Measurements from ENCODE around the gene BCAS3. TPM values are rescaled to one million over a fixed set of nuclear protein-coding genes. Genes with fewer than 3 reads are reported as not detected.

Gene BCAS3
- polyA plus RNA-seq, 3 donors: 10.3 to 19.1 (median 14.7) TPM

DNA sequence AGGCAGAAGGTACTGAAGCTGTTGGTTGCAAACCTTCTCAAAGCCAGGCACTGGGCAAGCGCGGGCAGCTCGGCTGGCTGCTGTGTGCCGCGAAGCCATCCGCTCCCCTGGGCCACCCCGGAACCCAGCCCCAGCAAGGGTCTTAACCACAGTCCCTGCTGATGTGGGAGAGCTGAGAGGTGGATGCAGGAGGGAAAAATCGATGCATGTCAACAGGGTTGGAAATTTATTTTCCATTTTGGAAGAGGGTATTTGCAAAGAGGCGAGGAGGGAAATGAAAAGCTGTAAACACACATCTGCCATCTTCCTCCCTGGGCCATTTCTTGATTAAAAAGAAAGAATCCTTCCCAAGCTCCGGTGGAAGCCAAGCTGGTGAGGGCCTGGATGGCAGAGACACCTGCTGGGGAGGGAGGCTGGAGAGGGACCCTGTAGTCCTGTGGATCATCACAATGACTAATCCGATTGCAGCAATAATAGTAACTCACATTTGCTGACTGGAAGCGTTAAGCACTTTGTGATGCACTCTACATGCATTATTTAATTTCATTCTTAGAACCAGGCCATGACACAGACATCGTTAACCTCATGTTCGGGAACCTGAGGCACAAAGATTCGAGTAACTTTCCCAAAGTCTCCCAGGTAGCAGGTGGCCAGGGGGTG lies 708.1 kb downstream of the BCAS3 start:
- H3K4me1 ChIP-seq (ENCODE audit: control insufficient read depth in 1 of 2, insufficient read depth in 2 of 2, low read length in 2 of 2): no peaks in the 10 kb centered on the region
- Mint-ChIP-seq H3K27ac (peak overlapping the region in 1 of 7 donors; percentile 57), H3K36me3 (peaks cover 0 to 3% of the 10 kb centered on the region in 2 donors), H3K4me3 (no peak overlapping the region), H3K4me1 (peaks cover 3% of the 10 kb centered on the region), H3K9me3 (peaks cover 0 to 3% (median 0%) of the 10 kb centered on the region in 7 donors), H3K27me3 (ENCODE audit: low read depth in 3 of 3) (peaks cover 7 to 12% (median 8%) of the 10 kb centered on the region in 3 donors)
- TF ChIP-seq, protein P1, sequence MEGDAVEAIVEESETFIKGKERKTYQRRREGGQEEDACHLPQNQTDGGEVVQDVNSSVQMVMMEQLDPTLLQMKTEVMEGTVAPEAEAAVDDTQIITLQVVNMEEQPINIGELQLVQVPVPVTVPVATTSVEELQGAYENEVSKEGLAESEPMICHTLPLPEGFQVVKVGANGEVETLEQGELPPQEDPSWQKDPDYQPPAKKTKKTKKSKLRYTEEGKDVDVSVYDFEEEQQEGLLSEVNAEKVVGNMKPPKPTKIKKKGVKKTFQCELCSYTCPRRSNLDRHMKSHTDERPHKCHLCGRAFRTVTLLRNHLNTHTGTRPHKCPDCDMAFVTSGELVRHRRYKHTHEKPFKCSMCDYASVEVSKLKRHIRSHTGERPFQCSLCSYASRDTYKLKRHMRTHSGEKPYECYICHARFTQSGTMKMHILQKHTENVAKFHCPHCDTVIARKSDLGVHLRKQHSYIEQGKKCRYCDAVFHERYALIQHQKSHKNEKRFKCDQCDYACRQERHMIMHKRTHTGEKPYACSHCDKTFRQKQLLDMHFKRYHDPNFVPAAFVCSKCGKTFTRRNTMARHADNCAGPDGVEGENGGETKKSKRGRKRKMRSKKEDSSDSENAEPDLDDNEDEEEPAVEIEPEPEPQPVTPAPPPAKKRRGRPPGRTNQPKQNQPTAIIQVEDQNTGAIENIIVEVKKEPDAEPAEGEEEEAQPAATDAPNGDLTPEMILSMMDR (IDR thresholded peaks at IDR 0.05): no peak
- 95% methylated on average over 13 of the region's 15 CpGs for WGBS (ENCODE audit: insufficient coverage)
- no peak for DNase-seq
- H3K27me3 ChIP-seq (ENCODE audit: control insufficient read depth in 2 of 2, insufficient read depth in 2 of 2, low read length in 2 of 2): no peaks in the 10 kb centered on the region
- no peaks in the 10 kb centered on the region for H3K79me2 ChIP-seq (ENCODE audit: insufficient read depth, low read length)
- H3K36me3 ChIP-seq (replicated peaks in 1 of 2; ENCODE audit: control insufficient read depth in 1 of 2, insufficient read depth in 2 of 2, low read length in 2 of 2): no peaks in the 10 kb centered on the region
- H3K9ac ChIP-seq (ENCODE audit: insufficient read depth, low read length, poor library complexity, severe bottlenecking): no peak overlapping the region
- no peak overlapping the region for H3K4me2 ChIP-seq (replicated peaks; ENCODE audit: extremely low read depth, low read length, poor library complexity, severe bottlenecking)
- H3K9me3 ChIP-seq (replicated peaks in 1 of 2; ENCODE audit: control insufficient read depth in 1 of 2, insufficient read depth in 1 of 2, low read length in 2 of 2): no peaks in the 10 kb centered on the region
- no peak overlapping the region for H2AFZ ChIP-seq (ENCODE audit: insufficient read depth, low read depth, low read length, poor library complexity, severe bottlenecking)
- intact Hi-C loops (cut with micrococcal nuclease): no loop called here
- H4K20me1 ChIP-seq (ENCODE audit: insufficient read depth, low read length): no peaks in the 10 kb centered on the region
- H3K4me3 ChIP-seq (replicated peaks in 1 of 3; ENCODE audit: low read depth in 2 of 3, low read length in 3 of 3): no peak overlapping the region
- H3K27ac ChIP-seq (ENCODE audit: low read depth in 1 of 2, low read length in 2 of 2): no peak overlapping the region

DNA sequence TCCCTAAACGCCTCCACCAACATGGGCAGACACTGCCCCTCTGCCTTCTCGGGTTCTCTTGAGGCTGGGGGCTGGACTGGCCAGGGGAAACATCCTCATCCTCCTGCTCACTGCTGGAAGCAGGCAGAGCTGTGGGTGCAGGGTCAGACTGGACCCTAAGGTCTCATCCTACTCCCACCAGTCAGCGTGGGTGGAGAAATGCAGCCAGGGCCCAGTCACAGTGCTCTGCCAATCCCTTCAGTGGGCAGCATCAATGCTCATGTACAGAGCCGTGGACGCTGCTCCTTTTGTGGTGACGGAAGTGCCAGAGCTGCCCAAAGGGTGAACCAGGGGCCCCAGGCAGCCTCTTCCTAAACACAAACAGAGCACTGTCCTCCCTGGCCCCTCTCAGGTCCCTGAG lies 708.6 kb downstream of the BCAS3 start:
- H3K27me3 Mint-ChIP-seq (ENCODE audit: low read depth in 3 of 3): peaks cover 7 to 18% (median 8%) of the 10 kb centered on the region in 3 donors
- Histone ChIP-seq H2AFZ (ENCODE audit: insufficient read depth, low read depth, low read length, poor library complexity, severe bottlenecking) (no peak overlapping the region), H3K79me2 (ENCODE audit: insufficient read depth, low read length) (no peaks in the 10 kb centered on the region), H4K20me1 (ENCODE audit: insufficient read depth, low read length) (no peaks in the 10 kb centered on the region), H3K27ac (ENCODE audit: low read depth in 1 of 2, low read length in 2 of 2) (no peak overlapping the region), H3K4me1 (ENCODE audit: control insufficient read depth in 1 of 2, insufficient read depth in 2 of 2, low read length in 2 of 2) (no peaks in the 10 kb centered on the region), H3K4me3 (replicated peaks in 1 of 3; ENCODE audit: low read depth in 2 of 3, low read length in 3 of 3) (no peak overlapping the region), H3K9me3 (replicated peaks in 1 of 2; ENCODE audit: control insufficient read depth in 1 of 2, insufficient read depth in 1 of 2, low read length in 2 of 2) (no peaks in the 10 kb centered on the region), H3K27me3 (ENCODE audit: control insufficient read depth in 2 of 2, insufficient read depth in 2 of 2, low read length in 2 of 2) (no peaks in the 10 kb centered on the region), H3K9ac (ENCODE audit: insufficient read depth, low read length, poor library complexity, severe bottlenecking) (no peak overlapping the region), H3K36me3 (replicated peaks in 1 of 2; ENCODE audit: control insufficient read depth in 1 of 2, insufficient read depth in 2 of 2, low read length in 2 of 2) (no peaks in the 10 kb centered on the region), H3K4me2 (replicated peaks; ENCODE audit: extremely low read depth, low read length, poor library complexity, severe bottlenecking) (no peak overlapping the region)
- peaks cover 3% of the 10 kb centered on the region for H3K4me1 Mint-ChIP-seq
- H3K9me3 Mint-ChIP-seq: peaks cover 0 to 3% (median 0%) of the 10 kb centered on the region in 7 donors
- TF ChIP-seq, protein P1 (IDR thresholded peaks at IDR 0.05): no peak
- WGBS (ENCODE audit: insufficient coverage): 90% methylated on average over 5 of the region's 6 CpGs
- peaks cover 0 to 3% of the 10 kb centered on the region in 2 donors for H3K36me3 Mint-ChIP-seq
- DNase-seq: no peak
- intact Hi-C loops (cut with micrococcal nuclease): no loop called here
- no peak overlapping the region for H3K4me3 Mint-ChIP-seq
- H3K27ac Mint-ChIP-seq: no peak overlapping the region

Measured in CD14-positive monocyte (primary cell).